Activated T-cell treated with anti-CD3 and anti-CD28 coated beads, Interleukin-2, amount 50 U/mL, for 24 hours (primary cell): ENCODE results near the gene RTN4RL1.

ENCODE experiments used
- DNase-seq: peaks from one replicate; pipeline ENCODE4 v3.0.0-alpha.2; 2020
- H3K27ac Mint-ChIP-seq: 2 replicates; pipeline ENCODE4 v1.8.0; 2020; ENCODE audit warnings: mild to moderate bottlenecking, mixed read lengths
- H3K27me3 Mint-ChIP-seq: 2 replicates; pipeline ENCODE4 v1.8.0; 2020; ENCODE audit warnings: mixed read lengths
- H3K36me3 Mint-ChIP-seq: 2 replicates; pipeline ENCODE4 v1.8.0; 2020; ENCODE audit warnings: low read depth, mixed read lengths
- H3K4me1 Mint-ChIP-seq: 2 replicates; pipeline ENCODE4 v1.8.0; 2020; ENCODE audit warnings: low read depth, mixed read lengths
- H3K4me3 Mint-ChIP-seq: 2 replicates; pipeline ENCODE4 v1.8.0; 2020; ENCODE audit warnings: mild to moderate bottlenecking, moderate library complexity, mixed read lengths
- H3K9me3 Mint-ChIP-seq: 2 replicates; pipeline ENCODE4 v1.8.0; 2020; ENCODE audit warnings: mixed read lengths

The RTN4RL1 gene

DNA sequence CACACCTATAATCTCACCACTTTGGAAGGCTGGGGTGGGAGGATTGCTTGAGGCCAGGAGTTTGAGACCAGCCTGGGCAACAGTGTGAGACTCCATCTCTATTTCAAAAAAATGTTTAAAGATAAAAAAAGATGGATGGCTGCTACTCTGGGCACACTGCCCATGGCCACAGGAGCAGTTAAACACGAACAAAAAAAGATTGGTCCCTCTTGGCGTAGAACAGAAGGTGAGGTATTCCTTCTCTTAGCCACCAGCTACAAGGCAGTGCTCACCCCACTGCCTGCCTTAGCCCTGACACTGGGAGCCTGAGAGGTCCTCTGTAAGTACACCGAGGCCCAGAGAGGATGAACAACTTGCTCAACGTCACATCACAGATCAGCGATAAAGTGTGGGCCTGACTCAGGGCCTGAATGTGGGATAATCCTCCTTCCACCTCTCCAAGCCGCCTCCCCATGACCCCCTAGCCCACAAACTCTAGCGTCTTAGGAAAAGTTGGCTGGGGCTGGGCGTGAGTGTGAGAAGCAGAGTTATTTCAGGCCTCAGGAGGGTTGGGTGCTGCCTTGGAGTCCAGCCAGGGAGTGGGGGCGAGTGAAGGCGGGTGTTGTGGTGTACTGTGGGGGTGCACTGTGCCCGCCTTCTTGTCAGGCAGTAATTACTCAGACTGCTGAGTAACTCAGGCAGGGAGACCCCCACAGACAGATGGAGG, 2.5 kb upstream of the RTN4RL1 start:
- H3K9me3 Mint-ChIP-seq: no peaks in the 10 kb centered on the region
- peaks cover 10% of the 10 kb centered on the region for H3K36me3 Mint-ChIP-seq
- peaks cover 45% of the 10 kb centered on the region for H3K27me3 Mint-ChIP-seq
- H3K4me1 Mint-ChIP-seq: peaks cover 36% of the 10 kb centered on the region
- no peak overlapping the region for H3K4me3 Mint-ChIP-seq
- no peak overlapping the region for H3K27ac Mint-ChIP-seq
- DNase-seq: no peak

DNA sequence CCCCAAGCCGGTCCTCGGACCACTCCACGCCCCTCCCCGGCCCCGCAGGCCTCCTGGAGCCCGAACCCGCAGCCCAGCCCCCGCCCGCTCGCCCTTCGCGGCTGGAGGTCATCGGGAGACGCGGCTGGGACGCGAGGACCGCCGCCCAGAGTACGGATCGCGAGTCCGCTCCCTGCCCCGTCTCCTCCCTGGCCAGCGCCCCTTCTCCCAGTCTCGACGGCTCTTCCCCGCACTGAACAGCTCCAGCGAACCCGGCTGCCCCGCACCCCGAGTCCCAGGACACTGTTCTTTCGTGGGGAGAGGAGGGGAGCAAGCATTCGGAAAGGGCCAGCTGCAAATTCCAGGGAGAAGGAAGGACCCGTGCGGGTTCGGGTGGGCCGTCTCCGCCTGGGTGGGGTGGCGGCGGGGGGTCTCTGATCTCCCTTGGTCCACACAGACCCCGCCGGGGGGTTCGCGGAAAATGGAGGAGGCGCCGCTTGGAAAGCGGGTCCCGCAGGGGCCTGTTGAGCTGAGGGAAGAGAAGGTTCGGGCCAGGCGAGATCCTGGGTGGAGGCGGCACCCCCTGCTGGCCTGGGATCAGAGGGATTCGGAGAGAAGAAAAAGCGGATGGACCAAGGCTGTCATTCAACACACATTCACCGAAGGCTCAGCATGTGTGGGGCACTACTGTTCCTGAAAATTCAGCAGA, 632 bp upstream of the RTN4RL1 start:
- Mint-ChIP-seq H3K4me3 (peak overlapping the region; percentile 75), H3K4me1 (peaks cover 23% of the 10 kb centered on the region), H3K9me3 (no peaks in the 10 kb centered on the region), H3K36me3 (peaks cover 7% of the 10 kb centered on the region), H3K27ac (no peak overlapping the region), H3K27me3 (peaks cover 52% of the 10 kb centered on the region)
- peak; percentile 47 for DNase-seq

DNA sequence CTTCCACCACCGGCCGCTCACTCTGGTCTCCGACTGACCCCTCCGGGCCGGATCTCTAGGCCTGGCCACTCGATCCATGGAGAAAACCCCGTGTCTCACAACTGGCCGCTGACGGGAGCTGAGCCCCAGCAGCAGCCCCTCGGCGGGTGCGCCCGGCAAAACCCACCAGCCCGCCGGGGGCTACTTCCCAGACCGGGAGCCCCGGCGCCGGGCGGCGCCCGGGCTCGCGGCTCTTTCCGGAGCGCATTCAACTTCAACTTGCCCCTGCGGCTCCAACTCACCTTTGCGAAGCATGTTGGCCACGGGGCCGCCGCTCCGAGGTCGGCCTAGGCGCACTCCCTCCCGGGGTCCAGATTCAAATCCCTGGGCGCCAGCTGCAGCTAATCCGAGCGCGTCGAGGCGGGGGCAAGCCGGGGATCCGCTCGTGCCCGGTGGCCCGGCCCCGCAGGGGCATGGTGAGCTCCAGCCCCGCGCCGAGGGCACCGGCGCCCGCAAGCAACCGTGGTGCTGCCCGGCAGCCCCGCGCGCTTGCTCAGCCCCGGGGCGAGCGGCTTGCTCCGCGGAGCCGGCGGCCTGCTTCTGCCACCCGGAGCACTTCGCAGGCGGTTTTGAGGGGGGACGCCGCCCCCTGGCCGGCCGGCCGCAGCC, 438 bp downstream of the RTN4RL1 start:
- H3K4me3 Mint-ChIP-seq: peak overlapping the region; percentile 72
- H3K27ac Mint-ChIP-seq: no peak overlapping the region
- H3K36me3 Mint-ChIP-seq: no peaks in the 10 kb centered on the region
- H3K4me1 Mint-ChIP-seq: peaks cover 21% of the 10 kb centered on the region
- peaks cover 52% of the 10 kb centered on the region for H3K27me3 Mint-ChIP-seq
- no peaks in the 10 kb centered on the region for H3K9me3 Mint-ChIP-seq
- DNase-seq: peak; percentile 60

DNA sequence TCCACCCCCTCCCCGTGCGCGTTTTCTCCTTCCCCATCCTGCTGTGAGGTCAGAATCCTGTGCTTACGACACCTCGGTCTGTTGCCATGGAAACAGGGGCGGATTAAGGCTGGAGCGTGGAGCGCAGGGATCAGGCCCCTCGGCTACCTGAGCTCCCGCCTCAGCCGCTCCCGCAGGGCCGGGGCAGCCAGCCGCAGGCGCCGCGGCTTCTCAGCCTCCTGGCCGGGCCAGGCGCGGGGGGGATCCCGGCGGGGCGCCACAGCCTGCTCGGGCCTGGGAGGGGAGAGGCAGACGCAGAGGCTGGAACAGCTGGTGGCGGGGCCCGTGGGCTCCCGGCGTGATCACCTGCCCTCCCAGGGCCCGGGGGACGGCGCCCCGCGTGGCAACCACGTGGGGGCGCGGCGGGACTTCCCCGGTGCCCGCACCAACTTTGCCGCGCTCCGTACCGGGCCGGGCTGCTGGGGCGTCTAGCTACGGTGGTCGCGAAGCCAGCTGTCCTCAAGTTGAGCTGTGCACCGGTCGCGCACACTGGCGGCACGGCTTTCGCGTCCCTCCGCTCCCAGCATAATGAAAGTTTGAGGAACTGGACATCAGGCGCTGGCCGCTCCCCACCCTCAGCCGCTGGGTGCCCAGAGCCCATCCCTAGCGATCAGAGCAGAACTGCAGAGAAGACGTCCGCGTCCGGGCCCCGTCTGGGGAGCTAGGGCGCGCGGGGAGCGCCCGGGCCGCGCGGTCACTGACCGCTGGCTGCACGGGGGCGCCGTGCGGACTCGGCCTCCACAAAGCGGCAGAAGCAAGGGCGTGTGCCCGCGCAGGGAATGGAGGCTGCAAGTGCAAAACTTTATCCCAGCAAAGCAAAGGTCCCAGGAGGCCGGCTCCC, 1.2 kb downstream of the RTN4RL1 start:
- DNase-seq: peak; percentile 69
- H3K36me3 Mint-ChIP-seq: no peaks in the 10 kb centered on the region
- peaks cover 57% of the 10 kb centered on the region for H3K27me3 Mint-ChIP-seq
- H3K4me1 Mint-ChIP-seq: peaks cover 21% of the 10 kb centered on the region
- H3K4me3 Mint-ChIP-seq: peak overlapping the region; percentile 72
- H3K27ac Mint-ChIP-seq: no peak overlapping the region
- H3K9me3 Mint-ChIP-seq: no peaks in the 10 kb centered on the region

DNA sequence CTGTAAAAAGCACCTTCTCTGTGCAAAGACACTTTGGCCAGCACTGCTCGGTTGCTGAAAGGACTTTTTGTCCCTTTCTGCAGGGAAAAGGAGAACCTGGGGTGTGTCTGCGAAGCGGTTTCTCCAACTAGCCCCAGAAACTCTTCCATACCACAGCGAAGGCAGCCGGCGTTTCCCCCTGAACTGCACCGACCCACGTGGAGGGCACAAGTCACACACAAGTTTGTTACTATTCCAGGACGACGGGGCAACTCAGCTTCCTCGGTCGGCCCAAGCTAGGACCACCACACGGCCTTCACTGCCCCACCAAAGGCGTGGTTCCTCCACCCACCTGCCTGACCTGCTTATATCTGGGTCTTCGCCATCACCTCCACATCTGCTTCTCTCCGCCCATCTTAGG, 1.9 kb downstream of the RTN4RL1 start:
- peaks cover 21% of the 10 kb centered on the region for H3K4me1 Mint-ChIP-seq
- no peaks in the 10 kb centered on the region for H3K9me3 Mint-ChIP-seq
- peak overlapping the region; percentile 53 for H3K4me3 Mint-ChIP-seq
- H3K27ac Mint-ChIP-seq: no peak overlapping the region
- H3K27me3 Mint-ChIP-seq: peaks cover 59% of the 10 kb centered on the region
- DNase-seq: no peak
- no peaks in the 10 kb centered on the region for H3K36me3 Mint-ChIP-seq

DNA sequence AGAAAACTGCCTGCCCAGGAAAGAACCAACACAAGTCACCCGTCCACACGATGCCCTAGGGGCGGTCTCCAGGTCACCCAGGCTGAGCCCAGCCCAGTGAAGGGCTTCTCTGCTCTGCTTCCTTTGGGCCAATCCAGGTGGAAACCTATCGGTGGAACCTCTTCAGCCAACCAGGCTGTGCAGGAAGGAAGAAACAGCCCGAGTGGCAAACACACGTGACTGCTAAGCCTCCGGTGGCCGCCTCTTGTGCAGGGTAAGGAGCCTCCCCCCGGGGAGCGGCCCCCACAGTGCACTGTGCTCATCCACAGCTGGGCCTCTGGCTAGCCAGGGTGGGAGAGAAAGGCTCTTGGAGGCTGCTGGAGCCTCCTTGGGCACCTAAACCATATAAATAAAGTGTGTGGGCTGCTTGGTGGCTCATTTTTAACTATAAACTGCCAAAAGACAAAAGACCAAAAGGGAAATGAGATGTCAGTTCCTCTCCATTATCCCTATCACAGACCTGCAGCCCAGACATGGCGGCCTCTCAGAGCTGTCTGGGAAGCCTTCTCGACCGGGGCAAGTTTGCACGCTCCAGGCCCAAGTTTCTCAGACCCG, 2.4 kb downstream of the RTN4RL1 start:
- peaks cover 54% of the 10 kb centered on the region for H3K27me3 Mint-ChIP-seq
- H3K36me3 Mint-ChIP-seq: no peaks in the 10 kb centered on the region
- H3K4me3 Mint-ChIP-seq: peak overlapping the region; percentile 53
- peaks cover 19% of the 10 kb centered on the region for H3K4me1 Mint-ChIP-seq
- H3K27ac Mint-ChIP-seq: no peak overlapping the region
- H3K9me3 Mint-ChIP-seq: no peaks in the 10 kb centered on the region
- peak; percentile 46 for DNase-seq

DNA sequence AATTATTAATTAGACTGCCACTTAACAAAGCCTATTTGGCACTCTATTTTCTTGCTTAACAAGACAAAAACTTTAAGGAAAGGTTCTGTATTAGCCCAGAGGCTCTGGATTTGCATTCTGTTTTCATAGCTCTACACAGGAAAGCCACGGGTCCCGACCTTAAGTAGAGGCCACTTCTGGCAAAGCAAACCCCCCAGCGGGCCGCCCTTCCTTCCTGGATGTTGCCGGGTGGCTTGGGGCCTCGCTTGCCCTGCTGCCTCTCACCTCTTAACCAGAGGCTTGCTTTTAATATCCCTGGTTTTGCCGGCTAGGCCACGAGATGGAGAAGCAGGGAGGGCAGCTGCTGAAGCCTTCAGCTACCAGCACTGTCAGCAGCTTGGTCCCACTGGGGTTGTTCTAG, 4.4 kb downstream of the RTN4RL1 start:
- Mint-ChIP-seq H3K27me3 (peaks cover 36% of the 10 kb centered on the region), H3K9me3 (no peaks in the 10 kb centered on the region), H3K27ac (no peak overlapping the region), H3K36me3 (no peaks in the 10 kb centered on the region), H3K4me1 (peaks cover 11% of the 10 kb centered on the region), H3K4me3 (no peak overlapping the region)
- DNase-seq: no peak

DNA sequence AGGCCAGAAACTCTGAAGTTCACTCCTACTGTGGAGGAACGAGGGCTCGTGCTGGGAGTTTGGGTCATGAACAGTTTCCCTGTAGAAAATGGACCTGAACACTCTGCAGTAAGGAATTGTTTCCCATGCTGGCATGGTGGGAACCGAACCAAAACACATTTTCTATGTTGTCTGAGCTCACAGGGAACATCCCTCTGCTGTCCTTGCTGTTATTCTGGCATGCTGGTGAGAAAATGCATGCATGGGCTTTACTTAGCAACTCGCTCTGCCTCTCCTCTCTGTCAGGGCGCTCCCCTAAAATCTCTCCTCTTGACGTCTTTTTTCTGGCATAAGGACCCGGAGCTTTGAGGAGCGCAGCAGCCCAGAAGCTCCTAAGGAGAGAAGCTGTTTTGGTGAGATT, 5.4 kb downstream of the RTN4RL1 start:
- Mint-ChIP-seq H3K36me3 (no peaks in the 10 kb centered on the region), H3K9me3 (no peaks in the 10 kb centered on the region), H3K4me3 (no peak overlapping the region), H3K27ac (no peak overlapping the region), H3K27me3 (peaks cover 30% of the 10 kb centered on the region), H3K4me1 (peaks cover 8% of the 10 kb centered on the region)
- DNase-seq: no peak

DNA sequence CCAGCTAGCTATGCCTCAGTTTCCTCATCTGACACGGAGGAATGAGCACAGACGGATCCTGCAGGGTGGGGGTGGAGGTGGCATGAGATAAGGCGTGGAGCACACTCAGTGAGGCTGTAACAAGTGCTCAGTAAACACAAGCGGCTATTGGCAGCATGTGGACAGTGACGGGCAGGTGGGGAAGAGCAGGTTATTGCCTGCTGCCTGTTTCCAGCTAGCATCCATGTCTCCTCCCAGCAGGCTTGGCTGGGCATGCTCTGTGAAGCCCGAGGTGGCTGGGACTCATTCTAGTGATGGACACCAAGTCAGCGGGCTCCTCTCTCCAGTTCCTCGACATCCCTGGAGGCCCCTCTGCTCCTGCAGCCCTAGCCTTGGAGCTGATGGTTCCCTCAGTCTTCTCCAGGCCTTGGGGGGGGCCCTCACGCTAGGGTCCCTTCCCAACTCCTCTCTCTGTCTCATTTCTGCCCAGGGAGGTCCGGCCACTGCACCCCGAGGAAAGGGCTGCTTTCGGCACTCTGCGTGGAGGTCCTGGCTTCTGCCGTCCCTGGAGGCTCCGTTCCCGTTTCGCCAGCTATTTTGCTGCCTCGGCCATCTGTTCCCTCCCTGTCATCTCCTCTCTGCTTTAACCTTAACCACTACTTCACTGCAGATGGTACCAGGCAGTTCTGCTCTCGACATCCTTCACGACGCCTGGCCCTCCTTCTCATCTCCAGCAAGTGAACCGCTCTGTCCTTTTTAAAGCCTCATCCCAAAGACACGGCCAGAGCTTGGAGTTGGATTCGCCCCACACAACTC, 6.2 kb downstream of the RTN4RL1 start:
- no peak for DNase-seq
- Mint-ChIP-seq H3K27me3 (peaks cover 24% of the 10 kb centered on the region), H3K27ac (no peak overlapping the region)

DNA sequence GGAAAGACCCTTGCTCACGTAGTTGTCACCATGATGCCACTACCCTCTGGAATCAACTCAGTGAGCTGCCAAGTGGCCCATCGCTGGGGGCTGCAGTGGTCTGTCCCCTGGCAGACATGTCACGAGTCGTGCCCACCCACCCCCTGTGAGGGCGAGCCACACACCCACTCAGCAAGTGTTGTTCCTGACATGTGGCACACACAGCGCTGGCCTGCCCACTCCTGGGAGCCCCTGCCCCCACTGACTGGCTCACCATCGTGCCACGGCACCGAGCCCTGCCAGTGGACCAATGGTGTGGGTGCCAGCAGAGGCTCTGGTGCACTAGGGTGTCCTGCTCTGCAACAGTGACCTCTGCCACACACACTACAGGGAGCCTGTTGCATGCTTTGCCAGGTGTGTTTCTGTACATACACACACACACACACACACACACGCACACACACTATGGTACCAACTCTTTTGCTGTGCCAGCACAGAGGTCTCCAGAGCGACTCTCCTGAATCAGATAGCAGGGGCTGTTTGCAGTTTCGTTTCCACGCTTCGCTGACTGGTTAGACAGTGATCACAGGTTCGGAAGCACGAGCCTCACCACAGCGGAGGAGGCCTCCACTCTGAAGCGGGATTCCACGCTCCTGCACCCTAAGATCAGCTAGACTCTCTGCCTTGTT, 7.7 kb downstream of the RTN4RL1 start:
- no peaks in the 10 kb centered on the region for H3K4me1 Mint-ChIP-seq
- no peak overlapping the region for H3K27ac Mint-ChIP-seq
- H3K4me3 Mint-ChIP-seq: no peak overlapping the region
- peaks cover 16% of the 10 kb centered on the region for H3K27me3 Mint-ChIP-seq
- H3K36me3 Mint-ChIP-seq: no peaks in the 10 kb centered on the region
- H3K9me3 Mint-ChIP-seq: no peaks in the 10 kb centered on the region
- DNase-seq: no peak

More for the DNA sequence above, 6.2 kb downstream of the RTN4RL1 start:
- Mint-ChIP-seq H3K9me3 (no peaks in the 10 kb centered on the region), H3K4me1 (peaks cover 6% of the 10 kb centered on the region), H3K4me3 (no peak overlapping the region), H3K36me3 (no peaks in the 10 kb centered on the region)

DNA sequence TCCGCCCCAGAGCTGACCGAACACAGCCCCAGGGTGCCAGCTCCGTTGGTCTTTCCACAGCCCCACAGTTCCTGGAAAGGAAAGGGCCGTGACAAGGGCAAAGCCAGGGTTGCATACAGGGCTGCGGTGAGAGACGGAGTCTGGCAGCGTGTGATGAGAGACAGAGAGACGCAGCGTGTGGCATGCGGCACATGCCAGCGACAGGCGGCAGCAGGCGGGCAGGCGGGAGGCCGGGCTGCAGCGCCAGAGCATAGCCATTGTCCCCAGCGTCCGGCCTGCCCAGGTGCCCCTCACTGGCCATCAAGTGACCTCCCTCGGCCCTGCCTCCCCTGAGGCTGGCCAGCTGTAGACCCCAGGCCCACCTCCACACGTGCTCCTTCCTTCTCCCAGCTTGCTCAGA, 8.6 kb downstream of the RTN4RL1 start:
- peaks cover 18% of the 10 kb centered on the region for H3K27me3 Mint-ChIP-seq
- H3K9me3 Mint-ChIP-seq: no peaks in the 10 kb centered on the region
- H3K4me3 Mint-ChIP-seq: no peak overlapping the region
- H3K36me3 Mint-ChIP-seq: no peaks in the 10 kb centered on the region
- no peak for DNase-seq
- H3K27ac Mint-ChIP-seq: no peak overlapping the region
- no peaks in the 10 kb centered on the region for H3K4me1 Mint-ChIP-seq

DNA sequence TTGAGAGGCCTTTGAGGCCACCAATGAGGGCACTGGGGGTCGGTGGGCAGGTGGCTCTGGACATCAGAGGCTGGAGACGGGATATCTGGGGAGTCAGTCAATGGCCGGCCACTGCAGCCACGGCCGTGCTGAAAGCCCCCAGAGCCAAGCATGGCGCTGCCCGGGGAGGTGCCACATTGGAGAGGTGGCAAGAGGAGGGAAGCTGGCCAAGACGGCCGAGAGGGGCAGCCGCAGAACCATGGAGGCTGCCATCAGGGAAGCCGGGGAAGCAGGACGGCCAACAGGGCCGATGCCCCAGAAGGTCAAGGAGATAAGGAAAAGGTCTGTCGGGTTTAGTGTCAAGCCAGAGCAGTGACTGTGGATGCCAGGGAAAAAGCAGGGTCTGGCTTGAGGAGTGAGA, 9.8 kb downstream of the RTN4RL1 start:
- H3K27ac Mint-ChIP-seq: no peak overlapping the region
- H3K4me1 Mint-ChIP-seq: no peaks in the 10 kb centered on the region
- no peak for DNase-seq
- no peak overlapping the region for H3K4me3 Mint-ChIP-seq
- H3K27me3 Mint-ChIP-seq: peaks cover 16% of the 10 kb centered on the region
- H3K9me3 Mint-ChIP-seq: no peaks in the 10 kb centered on the region
- H3K36me3 Mint-ChIP-seq: no peaks in the 10 kb centered on the region

DNA sequence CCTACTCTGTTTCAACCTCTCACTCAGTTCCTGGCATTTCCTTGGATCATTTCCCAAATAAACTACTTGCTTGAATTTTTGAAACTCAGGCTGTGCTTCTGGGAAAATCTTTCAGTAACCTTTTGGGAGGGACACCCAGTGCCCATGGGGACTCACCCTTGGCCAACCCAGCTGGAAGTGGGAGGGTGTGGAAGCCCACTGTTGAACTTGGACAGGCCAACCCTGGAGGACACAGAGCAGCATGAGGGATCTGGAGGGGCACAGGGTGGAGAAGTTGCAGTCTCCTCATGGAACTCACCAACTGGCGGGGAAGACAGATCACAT, 11.2 kb downstream of the RTN4RL1 start:
- H3K4me3 Mint-ChIP-seq: no peak overlapping the region
- peaks cover 11% of the 10 kb centered on the region for H3K27me3 Mint-ChIP-seq
- no peak overlapping the region for H3K27ac Mint-ChIP-seq
- no peak for DNase-seq
- no peaks in the 10 kb centered on the region for H3K4me1 Mint-ChIP-seq
- H3K9me3 Mint-ChIP-seq: no peaks in the 10 kb centered on the region
- H3K36me3 Mint-ChIP-seq: no peaks in the 10 kb centered on the region
